MM.1S (cell line): Measurements from ENCODE around the gene SAFB2.

Source experiments
- DNase-seq: peaks from one replicate; pipeline ENCODE4 v3.0.0-alpha.2; 2015
- H2AFZ ChIP-seq: fragments of 300-600 bp; sonication (generic); 2 replicates; pipeline ENCODE4 v1.6.0; 2016; ENCODE audit warnings: antibody characterized with exemption, low read length
- H3F3A ChIP-seq: fragments of 300-600 bp; sonication (generic); 2 replicates; pipeline ENCODE4 v1.6.1; 2016; ENCODE audit warnings: mild to moderate bottlenecking, antibody characterized with exemption, low read length, moderate library complexity, mixed read lengths; ENCODE audit not compliant: insufficient read depth
- H3K27ac ChIP-seq: fragments of 300-600 bp; sonication (generic); 2 replicates; pipeline ENCODE4 v1.5.1; 2016; ENCODE audit warnings: mild to moderate bottlenecking, low read length
- H3K27me3 ChIP-seq: fragments of 300-600 bp; sonication (generic); replicated peaks from 2 replicates; pipeline ENCODE4 v1.6.0; 2016; ENCODE audit warnings: low read length; ENCODE audit not compliant: insufficient read depth
- H3K36me3 ChIP-seq: fragments of 300-600 bp; sonication (generic); replicated peaks from 2 replicates; pipeline ENCODE4 v1.6.1; 2016; ENCODE audit warnings: mild to moderate bottlenecking, low read length, mixed read lengths; ENCODE audit not compliant: insufficient read depth
- H3K4me1 ChIP-seq: fragments of 300-600 bp; sonication (generic); 2 replicates; pipeline ENCODE4 v1.6.1; 2016; ENCODE audit warnings: low read length, mixed read lengths
- H3K4me2 ChIP-seq: fragments of 300-600 bp; sonication (generic); 2 replicates; pipeline ENCODE4 v1.6.0; 2016; ENCODE audit warnings: low read depth, low read length
- H3K4me3 ChIP-seq: fragments of 300-600 bp; sonication (generic); 2 replicates; pipeline ENCODE4 v1.5.1; 2016; ENCODE audit warnings: low read length, mixed read lengths
- H3K79me2 ChIP-seq: fragments of 300-600 bp; sonication (generic); 2 replicates; pipeline ENCODE4 v1.6.1; 2016; ENCODE audit warnings: mixed run types, low read length, mixed read lengths
- H3K9ac ChIP-seq: fragments of 300-600 bp; sonication (generic); 2 replicates; pipeline ENCODE4 v1.6.1; 2016; ENCODE audit warnings: low read length, mixed read lengths
- H3K9me2 ChIP-seq: fragments of 300-600 bp; sonication (generic); replicated peaks from 2 replicates; pipeline ENCODE4 v1.6.1; 2016; ENCODE audit warnings: mild to moderate bottlenecking, low read length, mixed read lengths; ENCODE audit not compliant: insufficient read depth
- H3K9me3 ChIP-seq: fragments of 300-600 bp; sonication (generic); replicated peaks from 2 replicates; pipeline ENCODE4 v1.6.1; 2016; ENCODE audit warnings: mild to moderate bottlenecking, low read length, mixed read lengths; ENCODE audit not compliant: insufficient read depth
- H4K20me1 ChIP-seq: fragments of 300-600 bp; sonication (generic); 2 replicates; pipeline ENCODE4 v1.6.1; 2016; ENCODE audit warnings: mild to moderate bottlenecking, low read length, moderate library complexity, mixed read lengths; ENCODE audit not compliant: insufficient read depth
- CTCF ChIP-seq: fragments of 300-600 bp; sonication (generic); IDR thresholded peaks from 2 replicates; pipeline ENCODE4 v1.5.1; 2016; ENCODE audit warnings: antibody characterized with exemption, low read length, mixed read lengths
- EZH2 ChIP-seq: fragments of 300-600 bp; sonication (generic); optimal IDR thresholded peaks from 2 replicates; pipeline ENCODE3; 2017; ENCODE audit warnings: low read depth, mild to moderate bottlenecking, antibody characterized with exemption, low read length, mixed read lengths
- EZH2phosphoT487 ChIP-seq: fragments of 300-600 bp; sonication (generic); IDR thresholded peaks from 2 replicates; pipeline ENCODE4 v1.6.1; 2018; ENCODE audit warnings: antibody characterized with exemption, low read length

The SAFB2 gene

GRCh38 chr19:5547881-5548280 lies 74.7 kb downstream of the SAFB2 start:
- H3K27me3 ChIP-seq, result peaks cover 74% of the 10 kb centered on the region
- H3K4me1 ChIP-seq, result no peaks in the 10 kb centered on the region
- no peaks in the 10 kb centered on the region for H3F3A ChIP-seq
- H3K4me2 ChIP-seq, result no peak overlapping the region
- no peaks in the 10 kb centered on the region for H3K36me3 ChIP-seq
- H2AFZ ChIP-seq, result no peak overlapping the region
- peak; percentile 53 for DNase-seq
- H3K4me3 ChIP-seq, result no peak overlapping the region
- TF ChIP-seq EZH2phosphoT487 (no peak), CTCF (peak; percentile 59), EZH2 (no peak)
- H3K9me2 ChIP-seq, result no peaks in the 10 kb centered on the region
- H3K79me2 ChIP-seq, result no peaks in the 10 kb centered on the region
- H3K9ac ChIP-seq, result no peak overlapping the region
- no peak overlapping the region for H3K27ac ChIP-seq
- H4K20me1 ChIP-seq, result no peaks in the 10 kb centered on the region
- H3K9me3 ChIP-seq, result no peaks in the 10 kb centered on the region

- no peaks in the 10 kb centered on the region for H3K79me2 ChIP-seq
- TF ChIP-seq CTCF (no peak), EZH2 (no peak), EZH2phosphoT487 (no peak)
- no peak overlapping the region for H3K9ac ChIP-seq
- no peak for DNase-seq
- H3F3A ChIP-seq, result no peaks in the 10 kb centered on the region
- H2AFZ ChIP-seq, result no peak overlapping the region
- H4K20me1 ChIP-seq, result no peaks in the 10 kb centered on the region
- H3K4me3 ChIP-seq, result no peak overlapping the region
- H3K9me2 ChIP-seq, result no peaks in the 10 kb centered on the region
- H3K27me3 ChIP-seq, result peaks cover 79% of the 10 kb centered on the region
- no peaks in the 10 kb centered on the region for H3K4me1 ChIP-seq
- no peak overlapping the region for H3K27ac ChIP-seq
- no peaks in the 10 kb centered on the region for H3K9me3 ChIP-seq
- no peak overlapping the region for H3K4me2 ChIP-seq
- no peaks in the 10 kb centered on the region for H3K36me3 ChIP-seq
Observed at GRCh38 chr19:5545984-5546383, 76.6 kb downstream of the SAFB2 start.

GRCh38 chr19:5545051-5545450 lies 77.5 kb downstream of the SAFB2 start:
- Histone ChIP-seq H3K79me2 (no peaks in the 10 kb centered on the region), H3F3A (no peaks in the 10 kb centered on the region), H3K4me3 (no peak overlapping the region), H3K4me1 (no peaks in the 10 kb centered on the region), H2AFZ (no peak overlapping the region), H3K9ac (no peak overlapping the region), H3K27me3 (peaks cover 84% of the 10 kb centered on the region), H4K20me1 (no peaks in the 10 kb centered on the region), H3K36me3 (no peaks in the 10 kb centered on the region), H3K9me2 (no peaks in the 10 kb centered on the region), H3K27ac (no peak overlapping the region), H3K4me2 (no peak overlapping the region), H3K9me3 (no peaks in the 10 kb centered on the region)
- no peak for DNase-seq
- TF ChIP-seq EZH2 (no peak), CTCF (no peak), EZH2phosphoT487 (no peak)

- H3K9ac ChIP-seq, result no peak overlapping the region
- no peak overlapping the region for H3K4me2 ChIP-seq
- no peak for DNase-seq
- no peaks in the 10 kb centered on the region for H3K79me2 ChIP-seq
- H3K9me3 ChIP-seq, result no peaks in the 10 kb centered on the region
- H3K36me3 ChIP-seq, result no peaks in the 10 kb centered on the region
- H3K27ac ChIP-seq, result no peak overlapping the region
- no peak overlapping the region for H3K4me3 ChIP-seq
- no peak overlapping the region for H2AFZ ChIP-seq
- no peaks in the 10 kb centered on the region for H3F3A ChIP-seq
- H3K9me2 ChIP-seq, result no peaks in the 10 kb centered on the region
- no peaks in the 10 kb centered on the region for H3K4me1 ChIP-seq
- TF ChIP-seq CTCF, result no peak
- no peak for TF ChIP-seq EZH2phosphoT487
- no peak for TF ChIP-seq EZH2
- no peaks in the 10 kb centered on the region for H4K20me1 ChIP-seq
- peaks cover 81% of the 10 kb centered on the region for H3K27me3 ChIP-seq
Observed at GRCh38 chr19:5542665-5543064, 79.9 kb downstream of the SAFB2 start.
